ENCODE results near the gene RTN4R.
"Not testable (repeated sequence)": the region's sequence is repeated elsewhere in the genome, so short reads cannot be mapped to it uniquely, and the experiment has no call there.

The RTN4R gene
- total RNA-seq = 0.44 to 1.4 (median 1.4) reads per million in 3 donors

DNA sequence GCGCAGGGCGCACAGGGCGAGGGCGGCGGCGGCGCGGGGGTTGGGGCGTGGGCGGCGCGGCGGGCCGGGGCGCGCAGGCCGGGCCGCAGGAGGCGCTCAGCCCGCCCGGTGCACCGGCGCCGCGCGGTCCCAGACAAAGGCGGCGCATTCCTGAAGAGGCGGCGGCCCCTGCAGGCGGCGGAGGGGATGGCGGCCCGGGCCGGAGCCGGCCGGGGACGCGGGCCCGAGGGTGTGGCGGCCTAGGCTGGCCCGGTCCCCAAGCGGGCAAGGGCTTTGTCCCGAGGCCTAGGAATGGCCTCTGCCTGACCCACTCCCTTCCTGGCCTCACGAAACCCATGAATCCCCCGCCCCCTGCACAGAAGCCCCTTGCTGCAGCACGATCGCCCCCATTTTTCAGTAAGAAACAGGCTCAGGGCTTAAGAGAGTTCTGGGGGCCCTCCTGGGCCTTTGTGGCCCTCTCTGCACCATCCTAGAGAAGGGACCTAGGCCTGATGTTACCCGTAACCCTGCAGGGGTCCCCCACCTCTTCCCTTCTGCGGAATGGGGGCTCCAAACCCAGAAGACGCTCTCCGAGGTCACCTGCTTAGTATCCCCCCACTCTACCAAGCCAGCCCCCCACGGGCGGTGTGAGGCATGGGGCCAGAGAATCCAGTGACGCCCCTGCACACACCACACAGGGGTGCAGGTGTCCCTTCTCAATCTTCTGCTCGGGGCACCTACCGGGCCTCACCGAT lies at the start of gene RTN4R:
Gene RTN4R, minus strand, starts transcription at position 40 of the 734 bp plus-strand sequence. CDS start 226 bp downstream, outside the sequence.
- Histone ChIP-seq H3K36me3 (ENCODE audit: control insufficient read depth, insufficient read depth, low read length) (no peaks in the 10 kb centered on the region), H3K4me1 (ENCODE audit: control insufficient read depth, insufficient read depth, low read length, poor library complexity, severe bottlenecking) (peaks cover 10% of the 10 kb centered on the region), H3K4me3 (ENCODE audit: insufficient read depth, low read depth, low read length, poor library complexity, severe bottlenecking) (peak within 1 kb of the TSS; percentile 39), H3K27me3 (replicated peaks; ENCODE audit: control insufficient read depth, insufficient read depth, low read length, poor library complexity, severe bottlenecking) (peaks cover 5% of the 10 kb centered on the region), H3K9me3 (ENCODE audit: control insufficient read depth, low read length) (no peaks in the 10 kb centered on the region), H3K27ac (ENCODE audit: insufficient read depth, low read length, poor library complexity, severe bottlenecking) (no peak within 1 kb of the TSS)
- DNase-seq = peak; percentile 15 to 30 (median 25)

- not testable (repeated sequence) for H3K27me3 ChIP-seq (replicated peaks; ENCODE audit: control insufficient read depth, insufficient read depth, low read length, poor library complexity, severe bottlenecking); H3K9me3 ChIP-seq (ENCODE audit: control insufficient read depth, low read length); H3K4me3 ChIP-seq (ENCODE audit: insufficient read depth, low read depth, low read length, poor library complexity, severe bottlenecking); H3K36me3 ChIP-seq (ENCODE audit: control insufficient read depth, insufficient read depth, low read length); H3K27ac ChIP-seq (ENCODE audit: insufficient read depth, low read length, poor library complexity, severe bottlenecking)
- DNase-seq = peak in 1 of 3 donors; percentile 12
- peaks cover 18% of the 10 kb centered on the region for H3K4me1 ChIP-seq (ENCODE audit: control insufficient read depth, insufficient read depth, low read length, poor library complexity, severe bottlenecking)
These were observed 49.4 kb upstream of the RTN4R start for GRCh38 chr22:20317402-20318042.

GRCh38 chr22:20316844-20317401 lies 48.8 kb upstream of the RTN4R start:
- DNase-seq = no peak
- Histone ChIP-seq H3K9me3 (ENCODE audit: control insufficient read depth, low read length) (no peaks in the 10 kb centered on the region), H3K27ac (ENCODE audit: insufficient read depth, low read length, poor library complexity, severe bottlenecking) (no peak overlapping the region), H3K27me3 (replicated peaks; ENCODE audit: control insufficient read depth, insufficient read depth, low read length, poor library complexity, severe bottlenecking) (no peaks in the 10 kb centered on the region), H3K4me3 (ENCODE audit: insufficient read depth, low read depth, low read length, poor library complexity, severe bottlenecking) (no peak overlapping the region), H3K36me3 (ENCODE audit: control insufficient read depth, insufficient read depth, low read length) (peaks cover 9% of the 10 kb centered on the region), H3K4me1 (ENCODE audit: control insufficient read depth, insufficient read depth, low read length, poor library complexity, severe bottlenecking) (peaks cover 18% of the 10 kb centered on the region)

DNA sequence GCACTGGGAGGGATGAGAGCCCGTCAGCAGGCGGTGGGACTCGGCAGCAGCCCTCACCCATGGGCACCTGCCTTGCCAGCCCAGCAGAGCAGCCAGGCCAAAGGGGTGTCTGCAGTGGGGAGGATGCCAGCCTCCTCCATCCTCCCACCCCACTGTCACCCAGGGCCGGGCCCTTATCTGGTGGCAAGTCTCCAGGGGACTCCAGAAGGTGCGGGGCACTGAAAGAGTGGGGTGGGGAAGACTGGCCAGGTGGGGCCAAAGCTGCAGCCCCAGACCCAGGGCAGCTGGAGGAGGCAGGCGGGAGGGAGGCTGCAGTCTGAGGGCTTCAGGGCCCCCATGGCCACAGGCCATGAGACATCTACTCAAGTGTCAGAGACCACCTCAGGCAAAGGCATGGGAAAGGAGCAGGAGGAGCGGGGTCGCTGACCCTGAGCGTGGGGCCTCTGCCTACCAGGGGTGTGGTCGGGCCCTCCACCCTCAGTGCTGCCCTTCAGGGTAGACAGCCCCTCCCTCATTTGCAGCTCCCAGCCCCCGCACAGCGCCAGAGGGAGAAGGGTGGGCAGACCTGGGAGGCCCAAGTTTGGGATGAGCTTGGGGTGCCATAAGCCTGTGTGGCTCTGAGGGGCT lies 48.2 kb upstream of the RTN4R start:
- Histone ChIP-seq H3K4me1 (ENCODE audit: control insufficient read depth, insufficient read depth, low read length, poor library complexity, severe bottlenecking) (peaks cover 18% of the 10 kb centered on the region), H3K36me3 (ENCODE audit: control insufficient read depth, insufficient read depth, low read length) (peaks cover 9% of the 10 kb centered on the region), H3K27ac (ENCODE audit: insufficient read depth, low read length, poor library complexity, severe bottlenecking) (no peak overlapping the region), H3K9me3 (ENCODE audit: control insufficient read depth, low read length) (no peaks in the 10 kb centered on the region), H3K4me3 (ENCODE audit: insufficient read depth, low read depth, low read length, poor library complexity, severe bottlenecking) (no peak overlapping the region), H3K27me3 (replicated peaks; ENCODE audit: control insufficient read depth, insufficient read depth, low read length, poor library complexity, severe bottlenecking) (no peaks in the 10 kb centered on the region)
- no peak for DNase-seq

- Histone ChIP-seq H3K4me3 (ENCODE audit: insufficient read depth, low read depth, low read length, poor library complexity, severe bottlenecking) (no peak overlapping the region), H3K27me3 (replicated peaks; ENCODE audit: control insufficient read depth, insufficient read depth, low read length, poor library complexity, severe bottlenecking) (no peaks in the 10 kb centered on the region), H3K36me3 (ENCODE audit: control insufficient read depth, insufficient read depth, low read length) (peaks cover 9% of the 10 kb centered on the region), H3K9me3 (ENCODE audit: control insufficient read depth, low read length) (no peaks in the 10 kb centered on the region), H3K27ac (ENCODE audit: insufficient read depth, low read length, poor library complexity, severe bottlenecking) (no peak overlapping the region), H3K4me1 (ENCODE audit: control insufficient read depth, insufficient read depth, low read length, poor library complexity, severe bottlenecking) (peaks cover 16% of the 10 kb centered on the region)
- DNase-seq = no peak
These were observed 47.5 kb upstream of the RTN4R start for GRCh38 chr22:20315337-20316216.

- peaks cover 12% of the 10 kb centered on the region for H3K4me1 ChIP-seq (ENCODE audit: control insufficient read depth, insufficient read depth, low read length, poor library complexity, severe bottlenecking)
- H3K36me3 ChIP-seq (ENCODE audit: control insufficient read depth, insufficient read depth, low read length); H3K27ac ChIP-seq (ENCODE audit: insufficient read depth, low read length, poor library complexity, severe bottlenecking); H3K9me3 ChIP-seq (ENCODE audit: control insufficient read depth, low read length); H3K4me3 ChIP-seq (ENCODE audit: insufficient read depth, low read depth, low read length, poor library complexity, severe bottlenecking); H3K27me3 ChIP-seq (replicated peaks; ENCODE audit: control insufficient read depth, insufficient read depth, low read length, poor library complexity, severe bottlenecking); DNase-seq: not testable (repeated sequence)
These were observed 46.7 kb upstream of the RTN4R start for GRCh38 chr22:20314741-20315336.

DNA sequence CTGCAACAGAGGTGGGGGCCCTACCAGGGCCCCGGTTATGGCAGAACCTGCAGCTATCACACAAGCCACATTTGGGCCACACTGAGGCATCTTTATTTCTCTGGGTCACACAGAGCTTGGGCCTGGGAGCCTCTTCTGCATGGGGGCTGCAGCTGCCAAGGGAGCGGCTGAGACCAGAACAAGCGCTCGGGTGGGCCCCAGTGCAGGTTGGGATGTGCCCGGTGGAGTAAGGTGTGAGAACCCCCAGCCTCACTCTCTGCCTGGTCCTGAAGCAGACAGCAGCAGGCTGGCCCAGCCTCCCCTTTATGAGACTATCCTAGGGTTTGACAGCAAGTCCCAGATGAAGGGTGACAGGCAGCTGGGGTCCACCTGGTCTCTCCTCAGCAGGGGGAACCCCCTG lies 46.1 kb upstream of the RTN4R start:
- H3K9me3 ChIP-seq (ENCODE audit: control insufficient read depth, low read length); H3K27me3 ChIP-seq (replicated peaks; ENCODE audit: control insufficient read depth, insufficient read depth, low read length, poor library complexity, severe bottlenecking); H3K27ac ChIP-seq (ENCODE audit: insufficient read depth, low read length, poor library complexity, severe bottlenecking); H3K4me3 ChIP-seq (ENCODE audit: insufficient read depth, low read depth, low read length, poor library complexity, severe bottlenecking); H3K36me3 ChIP-seq (ENCODE audit: control insufficient read depth, insufficient read depth, low read length); DNase-seq: not testable (repeated sequence)
- H3K4me1 ChIP-seq (ENCODE audit: control insufficient read depth, insufficient read depth, low read length, poor library complexity, severe bottlenecking) = peaks cover 11% of the 10 kb centered on the region

GRCh38 chr22:20313306-20314077 lies 45.4 kb upstream of the RTN4R start:
- not testable (repeated sequence) for H3K4me1 ChIP-seq (ENCODE audit: control insufficient read depth, insufficient read depth, low read length, poor library complexity, severe bottlenecking); H3K27me3 ChIP-seq (replicated peaks; ENCODE audit: control insufficient read depth, insufficient read depth, low read length, poor library complexity, severe bottlenecking); H3K4me3 ChIP-seq (ENCODE audit: insufficient read depth, low read depth, low read length, poor library complexity, severe bottlenecking); H3K36me3 ChIP-seq (ENCODE audit: control insufficient read depth, insufficient read depth, low read length); H3K9me3 ChIP-seq (ENCODE audit: control insufficient read depth, low read length); H3K27ac ChIP-seq (ENCODE audit: insufficient read depth, low read length, poor library complexity, severe bottlenecking); DNase-seq
